Measurements from ENCODE around the gene CD55.

Gene CD55

DNA sequence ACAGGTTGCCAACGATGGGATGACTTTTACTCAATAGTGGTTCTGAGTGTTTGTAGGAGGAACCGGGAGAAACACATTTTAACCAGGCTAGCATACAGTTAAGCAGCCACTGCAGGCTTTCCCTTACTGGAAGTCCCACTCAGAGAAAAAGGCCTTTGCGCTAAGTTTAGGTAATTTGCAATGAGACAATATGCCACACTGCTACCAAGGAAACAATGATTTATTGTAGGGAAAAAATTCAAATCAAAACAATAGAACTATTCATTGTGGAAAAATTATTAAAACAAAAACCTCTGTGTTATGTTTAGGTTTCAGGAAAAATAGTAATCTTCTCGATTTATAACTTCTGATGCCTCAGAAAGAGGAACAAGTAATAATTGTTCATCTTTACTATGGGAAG lies 81.3 kb downstream of the CD55 start:
- H3K27me3 ChIP-seq (ENCODE audit: low read depth, low read length) = no peaks in the 10 kb centered on the region

DNA sequence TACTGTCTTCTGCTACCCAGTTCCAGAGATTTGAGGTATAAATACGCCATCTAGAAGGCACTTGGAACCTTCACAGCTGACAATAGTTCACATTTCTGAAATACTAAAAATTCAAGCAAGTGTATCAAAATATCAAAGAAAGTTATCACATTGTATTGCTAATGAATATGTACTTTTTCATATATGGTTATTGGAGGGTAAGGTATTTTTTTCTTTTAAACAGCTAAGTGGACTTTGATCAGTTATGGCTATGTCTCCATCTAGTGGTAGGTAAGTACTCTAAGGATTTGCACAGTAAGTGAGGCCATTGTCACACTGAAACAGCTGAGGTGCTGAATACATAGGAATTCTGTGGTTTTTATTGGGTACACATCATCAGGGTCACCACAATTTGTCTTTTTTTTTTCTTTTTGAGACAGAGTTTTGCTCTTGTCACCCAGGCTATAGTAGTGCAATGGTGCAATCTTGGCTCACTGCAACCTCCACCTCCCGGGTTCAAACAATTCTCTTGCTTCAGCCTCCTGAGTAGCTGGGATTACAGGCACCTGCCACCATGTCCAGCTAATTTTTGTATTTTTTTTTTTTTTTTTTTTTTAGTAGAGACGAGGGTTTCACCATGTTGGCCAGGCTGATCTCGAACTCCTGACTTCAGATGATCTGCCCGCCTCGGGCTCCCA lies 83.5 kb downstream of the CD55 start:
- Histone ChIP-seq H3K4me3 (ENCODE audit: low read length) (no peak overlapping the region), H3K27ac (ENCODE audit: low read length) (no peak overlapping the region), H3K4me2 (ENCODE audit: low read length) (no peak overlapping the region), H3K4me1 (ENCODE audit: low read length) (peaks cover 20% of the 10 kb centered on the region), H4K20me1 (ENCODE audit: insufficient read depth, low read length) (no peaks in the 10 kb centered on the region), H3K36me3 (replicated peaks; ENCODE audit: low read depth, low read length) (no peaks in the 10 kb centered on the region), H3K9me3 (ENCODE audit: insufficient read depth, low read length) (no peaks in the 10 kb centered on the region), H3K79me2 (ENCODE audit: low read length) (no peaks in the 10 kb centered on the region), H3K9ac (ENCODE audit: low read length) (no peak overlapping the region), H2AFZ (ENCODE audit: low read depth, low read length) (no peak overlapping the region), H3K27me3 (ENCODE audit: low read depth, low read length) (no peaks in the 10 kb centered on the region)
- no peak for TF ChIP-seq EZH2phosphoT487 (IDR thresholded peaks at IDR 0.05; ENCODE audit: low read depth)
- TF ChIP-seq, protein P1, sequence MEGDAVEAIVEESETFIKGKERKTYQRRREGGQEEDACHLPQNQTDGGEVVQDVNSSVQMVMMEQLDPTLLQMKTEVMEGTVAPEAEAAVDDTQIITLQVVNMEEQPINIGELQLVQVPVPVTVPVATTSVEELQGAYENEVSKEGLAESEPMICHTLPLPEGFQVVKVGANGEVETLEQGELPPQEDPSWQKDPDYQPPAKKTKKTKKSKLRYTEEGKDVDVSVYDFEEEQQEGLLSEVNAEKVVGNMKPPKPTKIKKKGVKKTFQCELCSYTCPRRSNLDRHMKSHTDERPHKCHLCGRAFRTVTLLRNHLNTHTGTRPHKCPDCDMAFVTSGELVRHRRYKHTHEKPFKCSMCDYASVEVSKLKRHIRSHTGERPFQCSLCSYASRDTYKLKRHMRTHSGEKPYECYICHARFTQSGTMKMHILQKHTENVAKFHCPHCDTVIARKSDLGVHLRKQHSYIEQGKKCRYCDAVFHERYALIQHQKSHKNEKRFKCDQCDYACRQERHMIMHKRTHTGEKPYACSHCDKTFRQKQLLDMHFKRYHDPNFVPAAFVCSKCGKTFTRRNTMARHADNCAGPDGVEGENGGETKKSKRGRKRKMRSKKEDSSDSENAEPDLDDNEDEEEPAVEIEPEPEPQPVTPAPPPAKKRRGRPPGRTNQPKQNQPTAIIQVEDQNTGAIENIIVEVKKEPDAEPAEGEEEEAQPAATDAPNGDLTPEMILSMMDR (IDR thresholded peaks at IDR 0.05; ENCODE audit: low read depth, low read length) = peak; percentile 97

More for the DNA sequence above, 81.3 kb downstream of the CD55 start:
- Histone ChIP-seq H3K9me3 (ENCODE audit: insufficient read depth, low read length) (no peaks in the 10 kb centered on the region), H3K79me2 (ENCODE audit: low read length) (no peaks in the 10 kb centered on the region), H3K4me2 (ENCODE audit: low read length) (no peak overlapping the region), H3K9ac (ENCODE audit: low read length) (no peak overlapping the region), H3K4me1 (ENCODE audit: low read length) (peaks cover 9% of the 10 kb centered on the region), H3K4me3 (ENCODE audit: low read length) (no peak overlapping the region), H3K27ac (ENCODE audit: low read length) (no peak overlapping the region), H3K36me3 (replicated peaks; ENCODE audit: low read depth, low read length) (no peaks in the 10 kb centered on the region), H2AFZ (ENCODE audit: low read depth, low read length) (no peak overlapping the region), H4K20me1 (ENCODE audit: insufficient read depth, low read length) (no peaks in the 10 kb centered on the region)
- no peak for TF ChIP-seq EZH2phosphoT487 (IDR thresholded peaks at IDR 0.05; ENCODE audit: low read depth)
- TF ChIP-seq, protein P1 (IDR thresholded peaks at IDR 0.05; ENCODE audit: low read depth, low read length) = no peak

DNA sequence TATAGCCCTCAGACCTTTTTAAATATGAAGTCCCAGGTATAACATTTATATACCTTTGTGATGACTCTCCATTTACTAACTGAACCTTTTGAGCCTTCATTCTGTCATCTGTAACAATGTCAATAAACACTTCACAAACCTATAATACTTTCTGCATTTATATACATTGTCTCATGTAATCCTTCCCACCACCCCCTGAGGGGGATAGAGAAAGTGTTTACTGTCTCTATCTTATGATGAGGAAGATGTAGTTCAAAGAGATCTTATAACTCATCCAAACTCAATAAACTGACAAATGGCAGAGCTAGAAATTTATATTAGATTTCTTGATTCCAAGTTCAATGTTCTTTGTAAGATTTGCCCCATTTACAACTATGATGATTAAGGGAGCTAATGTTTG lies 84.3 kb downstream of the CD55 start:
- Histone ChIP-seq H3K9me3 (ENCODE audit: insufficient read depth, low read length) (no peaks in the 10 kb centered on the region), H3K27me3 (ENCODE audit: low read depth, low read length) (no peaks in the 10 kb centered on the region), H3K4me1 (ENCODE audit: low read length) (peaks cover 20% of the 10 kb centered on the region), H3K36me3 (replicated peaks; ENCODE audit: low read depth, low read length) (no peaks in the 10 kb centered on the region), H3K4me3 (ENCODE audit: low read length) (no peak overlapping the region), H2AFZ (ENCODE audit: low read depth, low read length) (no peak overlapping the region), H4K20me1 (ENCODE audit: insufficient read depth, low read length) (no peaks in the 10 kb centered on the region), H3K27ac (ENCODE audit: low read length) (no peak overlapping the region), H3K9ac (ENCODE audit: low read length) (no peak overlapping the region), H3K4me2 (ENCODE audit: low read length) (no peak overlapping the region), H3K79me2 (ENCODE audit: low read length) (no peaks in the 10 kb centered on the region)
- TF ChIP-seq EZH2phosphoT487 (IDR thresholded peaks at IDR 0.05; ENCODE audit: low read depth) = no peak
- TF ChIP-seq, protein P1 (IDR thresholded peaks at IDR 0.05; ENCODE audit: low read depth, low read length) = 0 out of 2 replicates have a peak, but pooled peaks have one; percentile 21

DNA sequence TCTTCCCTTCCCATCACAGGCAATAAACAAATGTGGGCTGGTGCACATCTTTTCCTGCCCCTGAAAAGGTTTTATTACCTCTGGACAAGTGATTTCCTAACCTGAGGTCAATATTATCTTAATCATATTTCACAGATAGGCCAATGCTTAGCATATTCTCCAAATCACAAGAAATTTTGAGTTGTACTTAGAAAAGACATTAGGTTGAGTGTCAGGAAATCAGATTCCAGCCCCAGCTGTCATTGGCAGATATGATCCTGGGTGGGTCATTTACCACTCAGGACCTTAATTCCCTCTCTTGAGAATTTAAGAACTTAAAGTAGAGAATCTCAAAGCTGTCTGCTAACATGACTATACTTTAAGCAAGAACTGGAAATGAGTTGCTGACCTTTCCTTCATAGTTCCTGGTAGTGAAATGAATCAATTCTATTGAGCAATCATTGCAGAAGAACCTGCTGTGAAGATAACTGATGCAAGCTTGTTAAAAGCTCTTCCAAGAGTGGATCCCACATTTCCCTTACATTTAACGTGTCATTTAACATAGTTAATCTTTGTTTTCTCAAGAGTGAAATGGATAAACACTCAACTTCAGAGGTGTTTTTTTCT lies 86.3 kb downstream of the CD55 start:
- Histone ChIP-seq H3K9me3 (ENCODE audit: insufficient read depth, low read length) (no peaks in the 10 kb centered on the region), H3K9ac (ENCODE audit: low read length) (no peak overlapping the region), H3K4me2 (ENCODE audit: low read length) (peak overlapping the region; percentile 65), H3K27me3 (ENCODE audit: low read depth, low read length) (no peaks in the 10 kb centered on the region), H3K79me2 (ENCODE audit: low read length) (no peaks in the 10 kb centered on the region), H2AFZ (ENCODE audit: low read depth, low read length) (no peak overlapping the region), H3K4me1 (ENCODE audit: low read length) (peaks cover 35% of the 10 kb centered on the region), H3K36me3 (replicated peaks; ENCODE audit: low read depth, low read length) (no peaks in the 10 kb centered on the region), H3K27ac (ENCODE audit: low read length) (peak overlapping the region; percentile 11; the same call in 1 of the 2 replicates), H4K20me1 (ENCODE audit: insufficient read depth, low read length) (no peaks in the 10 kb centered on the region), H3K4me3 (ENCODE audit: low read length) (peak overlapping the region; percentile 11; the same call in 1 of the 2 replicates)
- no peak for TF ChIP-seq EZH2phosphoT487 (IDR thresholded peaks at IDR 0.05; ENCODE audit: low read depth)
- TF ChIP-seq, protein P1 (IDR thresholded peaks at IDR 0.05; ENCODE audit: low read depth, low read length) = no peak

Data from OCI-LY3 (cell line).